Measurements from ENCODE around the gene IRF9.

The IRF9 gene

GRCh38 chr14:24195186-24196070, 34.4 kb downstream of the IRF9 start, which contains the start of gene TM9SF1 (continued):
- TF ChIP-seq ZNF843 (tag by site-specific recombination; IDR thresholded peaks at IDR 0.05) (peak; percentile 34; the same call in 1 of the 2 replicates), ELK4 (IDR thresholded peaks at IDR 0.05; ENCODE audit: borderline replicate concordance, low read depth, low read length) (no peak)
- TF ChIP-seq, protein P1, sequence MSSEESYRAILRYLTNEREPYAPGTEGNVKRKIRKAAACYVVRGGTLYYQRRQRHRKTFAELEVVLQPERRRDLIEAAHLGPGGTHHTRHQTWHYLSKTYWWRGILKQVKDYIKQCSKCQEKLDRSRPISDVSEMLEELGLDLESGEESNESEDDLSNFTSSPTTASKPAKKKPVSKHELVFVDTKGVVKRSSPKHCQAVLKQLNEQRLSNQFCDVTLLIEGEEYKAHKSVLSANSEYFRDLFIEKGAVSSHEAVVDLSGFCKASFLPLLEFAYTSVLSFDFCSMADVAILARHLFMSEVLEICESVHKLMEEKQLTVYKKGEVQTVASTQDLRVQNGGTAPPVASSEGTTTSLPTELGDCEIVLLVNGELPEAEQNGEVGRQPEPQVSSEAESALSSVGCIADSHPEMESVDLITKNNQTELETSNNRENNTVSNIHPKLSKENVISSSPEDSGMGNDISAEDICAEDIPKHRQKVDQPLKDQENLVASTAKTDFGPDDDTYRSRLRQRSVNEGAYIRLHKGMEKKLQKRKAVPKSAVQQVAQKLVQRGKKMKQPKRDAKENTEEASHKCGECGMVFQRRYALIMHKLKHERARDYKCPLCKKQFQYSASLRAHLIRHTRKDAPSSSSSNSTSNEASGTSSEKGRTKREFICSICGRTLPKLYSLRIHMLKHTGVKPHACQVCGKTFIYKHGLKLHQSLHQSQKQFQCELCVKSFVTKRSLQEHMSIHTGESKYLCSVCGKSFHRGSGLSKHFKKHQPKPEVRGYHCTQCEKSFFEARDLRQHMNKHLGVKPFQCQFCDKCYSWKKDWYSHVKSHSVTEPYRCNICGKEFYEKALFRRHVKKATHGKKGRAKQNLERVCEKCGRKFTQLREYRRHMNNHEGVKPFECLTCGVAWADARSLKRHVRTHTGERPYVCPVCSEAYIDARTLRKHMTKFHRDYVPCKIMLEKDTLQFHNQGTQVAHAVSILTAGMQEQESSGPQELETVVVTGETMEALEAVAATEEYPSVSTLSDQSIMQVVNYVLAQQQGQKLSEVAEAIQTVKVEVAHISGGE (tag by site-specific recombination; conservative IDR thresholded peaks at IDR 0.05; ENCODE audit: low read depth), result peak; percentile 92
- TF ChIP-seq, protein P2, sequence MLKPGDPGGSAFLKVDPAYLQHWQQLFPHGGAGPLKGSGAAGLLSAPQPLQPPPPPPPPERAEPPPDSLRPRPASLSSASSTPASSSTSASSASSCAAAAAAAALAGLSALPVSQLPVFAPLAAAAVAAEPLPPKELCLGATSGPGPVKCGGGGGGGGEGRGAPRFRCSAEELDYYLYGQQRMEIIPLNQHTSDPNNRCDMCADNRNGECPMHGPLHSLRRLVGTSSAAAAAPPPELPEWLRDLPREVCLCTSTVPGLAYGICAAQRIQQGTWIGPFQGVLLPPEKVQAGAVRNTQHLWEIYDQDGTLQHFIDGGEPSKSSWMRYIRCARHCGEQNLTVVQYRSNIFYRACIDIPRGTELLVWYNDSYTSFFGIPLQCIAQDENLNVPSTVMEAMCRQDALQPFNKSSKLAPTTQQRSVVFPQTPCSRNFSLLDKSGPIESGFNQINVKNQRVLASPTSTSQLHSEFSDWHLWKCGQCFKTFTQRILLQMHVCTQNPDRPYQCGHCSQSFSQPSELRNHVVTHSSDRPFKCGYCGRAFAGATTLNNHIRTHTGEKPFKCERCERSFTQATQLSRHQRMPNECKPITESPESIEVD (tag by site-specific recombination; IDR thresholded peaks at IDR 0.05), result no peak
- TF ChIP-seq, protein P3, sequence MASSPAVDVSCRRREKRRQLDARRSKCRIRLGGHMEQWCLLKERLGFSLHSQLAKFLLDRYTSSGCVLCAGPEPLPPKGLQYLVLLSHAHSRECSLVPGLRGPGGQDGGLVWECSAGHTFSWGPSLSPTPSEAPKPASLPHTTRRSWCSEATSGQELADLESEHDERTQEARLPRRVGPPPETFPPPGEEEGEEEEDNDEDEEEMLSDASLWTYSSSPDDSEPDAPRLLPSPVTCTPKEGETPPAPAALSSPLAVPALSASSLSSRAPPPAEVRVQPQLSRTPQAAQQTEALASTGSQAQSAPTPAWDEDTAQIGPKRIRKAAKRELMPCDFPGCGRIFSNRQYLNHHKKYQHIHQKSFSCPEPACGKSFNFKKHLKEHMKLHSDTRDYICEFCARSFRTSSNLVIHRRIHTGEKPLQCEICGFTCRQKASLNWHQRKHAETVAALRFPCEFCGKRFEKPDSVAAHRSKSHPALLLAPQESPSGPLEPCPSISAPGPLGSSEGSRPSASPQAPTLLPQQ (tag by site-specific recombination; IDR thresholded peaks at IDR 0.05), result peak; percentile 82

DNA sequence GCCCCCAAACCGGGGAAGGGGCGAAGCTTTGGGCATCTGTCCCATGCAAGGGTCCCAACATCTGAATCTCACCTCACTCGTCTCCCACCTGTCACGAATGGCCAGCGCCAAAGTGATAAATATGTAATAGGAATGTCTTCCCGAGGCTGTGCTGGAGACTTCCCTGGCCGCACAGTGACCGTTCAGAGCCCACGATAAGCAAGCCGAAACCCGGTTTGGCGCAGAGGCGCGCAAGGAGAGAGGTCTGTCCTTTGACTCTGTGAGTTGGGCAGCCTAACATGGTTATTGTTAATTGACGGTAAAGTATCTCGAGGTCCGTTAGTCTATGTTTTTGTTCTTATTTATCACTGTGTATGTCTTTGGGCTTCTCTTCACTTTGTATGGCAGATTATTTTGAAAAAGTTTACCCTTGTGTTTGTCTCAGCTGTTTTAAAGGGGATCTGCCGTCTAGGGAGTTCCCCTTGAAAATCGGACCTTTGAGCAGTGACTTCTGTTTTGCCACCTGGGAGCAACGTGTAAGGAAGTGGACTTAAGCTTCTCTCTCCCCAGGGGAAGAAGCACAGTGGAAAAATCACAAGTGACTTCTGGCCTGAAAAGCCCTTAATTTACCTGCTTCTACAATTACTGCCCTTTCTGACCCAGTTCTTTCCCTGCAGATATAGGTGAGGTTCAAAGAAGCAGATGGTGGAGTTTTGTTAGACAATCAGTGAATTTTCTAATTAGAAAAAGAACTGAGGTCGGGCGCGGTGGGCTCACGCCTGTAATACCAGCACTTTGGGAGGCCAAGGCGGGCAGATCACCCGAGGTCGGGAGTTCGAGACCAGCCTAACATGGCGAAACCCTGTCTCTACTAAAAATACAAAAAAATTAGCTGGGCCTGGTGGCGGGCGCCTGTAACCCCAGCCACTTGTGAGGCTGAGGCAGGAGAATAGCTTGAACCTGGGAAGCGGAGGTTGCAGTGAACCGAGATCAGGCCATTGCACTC, 35.3 kb downstream of the IRF9 start:
- ChIA-PET POLR2A (interaction anchor here (0.6 to 4.1 kb wide), 18 partner anchors 8 to 111 kb away, joined by 3 to 43 read pairs (median 5); partner anchors contain the start of genes CHMP4A, CIDEB, DCAF11 and EMC9), CTCF (interaction anchor here (0.6 to 2.4 kb wide), 3 partner anchors 36 to 138 kb away, joined by 3 to 10 read pairs (median 5); partner anchors contain the start of gene IRF9)
- Histone ChIP-seq H3K9me3 (ENCODE audit: control insufficient read depth, insufficient read depth, low read depth, low read length) (no peaks in the 10 kb centered on the region), H3K4me1 (ENCODE audit: control insufficient read depth, insufficient read depth, low read length) (peaks cover 4% of the 10 kb centered on the region; the same call in 1 of the 2 replicates), H3K4me3 (ENCODE audit: low read depth, low read length) (peak overlapping the region; percentile 89), H3K27ac (ENCODE audit: extremely low read depth, low read depth, low read length) (peak overlapping the region; percentile 97), H3K36me3 (ENCODE audit: control insufficient read depth in 2 of 2, insufficient read depth in 1 of 2, low read length in 2 of 2) (peaks cover 10 to 43% of the 10 kb centered on the region in 2 experiments)
- TF ChIP-seq, protein P4, sequence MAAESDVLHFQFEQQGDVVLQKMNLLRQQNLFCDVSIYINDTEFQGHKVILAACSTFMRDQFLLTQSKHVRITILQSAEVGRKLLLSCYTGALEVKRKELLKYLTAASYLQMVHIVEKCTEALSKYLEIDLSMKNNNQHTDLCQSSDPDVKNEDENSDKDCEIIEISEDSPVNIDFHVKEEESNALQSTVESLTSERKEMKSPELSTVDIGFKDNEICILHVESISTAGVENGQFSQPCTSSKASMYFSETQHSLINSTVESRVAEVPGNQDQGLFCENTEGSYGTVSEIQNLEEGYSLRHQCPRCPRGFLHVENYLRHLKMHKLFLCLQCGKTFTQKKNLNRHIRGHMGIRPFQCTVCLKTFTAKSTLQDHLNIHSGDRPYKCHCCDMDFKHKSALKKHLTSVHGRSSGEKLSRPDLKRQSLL (tag by site-specific recombination; IDR thresholded peaks at IDR 0.05), result no peak
- TF ChIP-seq ZNF600 (tag by site-specific recombination; IDR thresholded peaks at IDR 0.05) (0 out of 2 replicates have a peak, but pooled peaks have one; percentile 35), ZNF571 (tag by site-specific recombination; IDR thresholded peaks at IDR 0.05) (no peak), ZNF341 (tag by site-specific recombination; IDR thresholded peaks at IDR 0.05; ENCODE audit: low read depth) (peak; percentile 78), ZNF433 (tag by site-specific recombination; IDR thresholded peaks at IDR 0.05; ENCODE audit: low read depth) (no peak)
